CD14-positive monocyte (primary cell): ENCODE data around the gene SHROOM2. TPM values are rescaled to one million over a fixed set of nuclear protein-coding genes. Genes with fewer than 3 reads are reported as not detected.
A peak's percentile ranks its signal among the peaks of the same experiment; 100 is the strongest.
"Not testable (repeated sequence)": the region's sequence is repeated elsewhere in the genome, so short reads cannot be mapped to it uniquely, and the experiment has no call there.

ENCODE experiments used
- DNase-seq, 3 donors: peaks; one replicate each; pipeline ENCODE4 v3.0.0-alpha.2; 2011 to 2022
- H2AFZ ChIP-seq: 2 replicates; pipeline ENCODE4 v1.6.0; 2012; ENCODE audit warnings: mild to moderate bottlenecking, low read depth, low read length, inconsistent platforms; ENCODE audit not compliant: insufficient read depth, poor library complexity, severe bottlenecking
- H3K27ac ChIP-seq, 2 donors: 1 replicate in 1 of 2; 2 replicates in 1 of 2; pipeline ENCODE4 v1.5.1; 2012 to 2013; ENCODE audit warnings: low read length in 2 of 2, control low read depth in 1 of 2, inconsistent platforms in 1 of 2, low read depth in 1 of 2, mild to moderate bottlenecking in 1 of 2
- H3K27me3 ChIP-seq, 2 donors: one replicate each; pipeline versions ENCODE4 v1.6.0 to v1.6.1; 2011 to 2013; ENCODE audit warnings: low read length in 2 of 2; ENCODE audit not compliant: control insufficient read depth in 2 of 2, insufficient read depth in 2 of 2
- H3K36me3 ChIP-seq, 2 donors: replicated peaks in 1 of 2; 1 replicate in 1 of 2; 2 replicates in 1 of 2; pipeline versions ENCODE4 v1.5.1 to v1.6.1; 2012 to 2013; ENCODE audit warnings: low read length in 2 of 2, control low read depth in 1 of 2, inconsistent platforms in 1 of 2, mild to moderate bottlenecking in 1 of 2; ENCODE audit not compliant: insufficient read depth in 2 of 2, control insufficient read depth in 1 of 2
- H3K4me1 ChIP-seq, 2 donors: 1 replicate in 1 of 2; 2 replicates in 1 of 2; pipeline versions ENCODE4 v1.5.1 to v1.6.1; 2012 to 2013; ENCODE audit warnings: low read length in 2 of 2, control low read depth in 1 of 2, inconsistent platforms in 1 of 2, mild to moderate bottlenecking in 1 of 2, moderate library complexity in 1 of 2; ENCODE audit not compliant: insufficient read depth in 2 of 2, control insufficient read depth in 1 of 2
- H3K4me2 ChIP-seq: replicated peaks from 2 replicates; pipeline ENCODE3; 2012; ENCODE audit warnings: low read length, moderate library complexity, mild to moderate bottlenecking; ENCODE audit not compliant: poor library complexity, severe bottlenecking; ENCODE audit errors: extremely low read depth
- H3K4me3 ChIP-seq, 3 experiments: fragments of 200-600 bp in 1 of 3; sonication (generic) in 1 of 3; replicated peaks in 1 of 3; 1 replicate in 2 of 3; 2 replicates in 1 of 3; pipeline ENCODE4 v1.5.1; 2011 to 2013; ENCODE audit warnings: low read length in 3 of 3, mild to moderate bottlenecking in 3 of 3, control low read depth in 2 of 3, low read depth in 2 of 3, inconsistent platforms in 1 of 3, moderate library complexity in 1 of 3
- H3K79me2 ChIP-seq: 2 replicates; pipeline ENCODE4 v1.6.0; 2012; ENCODE audit warnings: mild to moderate bottlenecking, control low read depth, inconsistent platforms, low read length, moderate library complexity; ENCODE audit not compliant: insufficient read depth
- H3K9ac ChIP-seq: 2 replicates; pipeline ENCODE4 v1.6.0; 2017; ENCODE audit warnings: low read length, mild to moderate bottlenecking; ENCODE audit not compliant: insufficient read depth, poor library complexity, severe bottlenecking
- H3K9me3 ChIP-seq, 2 donors: replicated peaks in 1 of 2; 1 replicate in 1 of 2; 2 replicates in 1 of 2; pipeline versions ENCODE4 v1.5.1 to v1.6.1; 2012 to 2013; ENCODE audit warnings: low read length in 2 of 2, control low read depth in 1 of 2; ENCODE audit not compliant: control insufficient read depth in 1 of 2, insufficient read depth in 1 of 2
- H4K20me1 ChIP-seq: 2 replicates; pipeline ENCODE4 v1.6.0; 2012; ENCODE audit warnings: mild to moderate bottlenecking, low read length, control low read depth, moderate library complexity; ENCODE audit not compliant: insufficient read depth
- H3K27ac Mint-ChIP-seq, 7 donors: one replicate each; pipeline ENCODE4 v1.8.0; 2020; ENCODE audit warnings: mild to moderate bottlenecking in 7 of 7, mixed read lengths in 7 of 7, moderate library complexity in 6 of 7, inconsistent platforms in 2 of 7
- H3K27me3 Mint-ChIP-seq, 3 donors: one replicate each; pipeline ENCODE4 v1.8.0; 2021 to 2022; ENCODE audit warnings: low read depth in 3 of 3, mild to moderate bottlenecking in 3 of 3, mixed read lengths in 3 of 3, moderate library complexity in 3 of 3, inconsistent platforms in 1 of 3
- H3K36me3 Mint-ChIP-seq, 2 donors: one replicate each; pipeline ENCODE4 v1.8.0; 2020; ENCODE audit warnings: mixed read lengths in 2 of 2, inconsistent platforms in 1 of 2, mild to moderate bottlenecking in 1 of 2
- H3K4me1 Mint-ChIP-seq: one replicate; pipeline ENCODE4 v1.8.0; 2020; ENCODE audit warnings: mild to moderate bottlenecking, mixed read lengths
- H3K4me3 Mint-ChIP-seq, 2 donors: one replicate each; pipeline ENCODE4 v1.8.0; 2020; ENCODE audit warnings: mild to moderate bottlenecking in 2 of 2, mixed read lengths in 2 of 2, moderate library complexity in 1 of 2
- H3K9me3 Mint-ChIP-seq, 7 donors: one replicate each; pipeline ENCODE4 v1.8.0; 2020 to 2022; ENCODE audit warnings: mixed read lengths in 7 of 7, mild to moderate bottlenecking in 6 of 7, moderate library complexity in 6 of 7, inconsistent platforms in 2 of 7
- CTCF ChIP-seq: fragments of 200-600 bp; IDR thresholded peaks from one replicate; pipeline ENCODE4 v1.8.0; 2022; ENCODE audit warnings: antibody characterized with exemption, mild to moderate bottlenecking
- WGBS: methylation state at CpG from one replicate; pipeline ENCODE4 v1.1.5; 2013; ENCODE audit warnings: missing lambda C conversion rate; ENCODE audit not compliant: insufficient coverage; 5-methylcytosine and 5-hydroxymethylcytosine counted together
- intact Hi-C, 2 donors: fragments of 100-400 bp; cut with micrococcal nuclease; formaldehyde crosslinking; loops; one replicate each; pipeline versions ENCODE4 v1.15.0 to v1.15.1; 2023
- polyA plus RNA-seq, 3 donors: library from polyadenylated mRNA; depleted of rRNA in 1 of 3; unstranded in 2 of 3; stranded (reverse) in 1 of 3; fragments of 300-500 nt in 2 of 3; fragments of >200 nt in 1 of 3; fragmentation: Illumina TruSeq in 2 of 3; gene quantifications; 1 replicate in 2 of 3; 2 replicates in 1 of 3; pipeline ENCODE4 v1.2.3, GENCODE V29; 2012 to 2021

SHROOM2 gene
- polyA plus RNA-seq, 3 donors, result not detected

- Histone ChIP-seq H3K79me2 (no peaks in the 10 kb centered on the region), H3K4me3 (no peak within 1 kb of the TSS), H2AFZ (no peak within 1 kb of the TSS), H3K36me3 (no peaks in the 10 kb centered on the region), H3K9ac (no peak within 1 kb of the TSS), H3K27me3 (peaks cover 18 to 44% of the 10 kb centered on the region in 2 donors), H3K9me3 (peaks cover 0 to 5% of the 10 kb centered on the region in 2 donors), H3K4me1 (no peaks in the 10 kb centered on the region), H3K27ac (no peak within 1 kb of the TSS), H3K4me2 (no peak within 1 kb of the TSS), H4K20me1 (no peaks in the 10 kb centered on the region)
- Mint-ChIP-seq H3K9me3 (peaks cover 0 to 14% (median 9%) of the 10 kb centered on the region in 7 donors), H3K4me1 (no peaks in the 10 kb centered on the region), H3K36me3 (no peaks in the 10 kb centered on the region), H3K27ac (no peak within 1 kb of the TSS), H3K4me3 (peak within 1 kb of the TSS in 1 of 2 donors; percentile 63), H3K27me3 (peaks cover 40 to 66% (median 56%) of the 10 kb centered on the region in 3 donors)
- TF ChIP-seq CTCF, result no peak
- 9% methylated on average over 14 of the region's 26 CpGs for WGBS
- no peak for DNase-seq
- intact Hi-C loops, result no loop called here
Observed at GRCh38 chrX:9765737-9766097, 20.5 kb upstream of the SHROOM2 start, which contains the start of gene GPR143. GPR143 (minus strand) TSS chrX:9765847; CDS start chrX:9765817, 30 bp downstream.

GRCh38 chrX:9767375-9767774, 18.9 kb upstream of the SHROOM2 start:
- intact Hi-C loops, result no loop called here
- Histone ChIP-seq H3K4me2 (no peak overlapping the region), H3K4me1 (no peaks in the 10 kb centered on the region), H2AFZ (no peak overlapping the region), H3K4me3 (no peak overlapping the region), H4K20me1 (no peaks in the 10 kb centered on the region), H3K27ac (no peak overlapping the region), H3K9me3 (peaks cover 0 to 5% of the 10 kb centered on the region in 2 donors), H3K9ac (no peak overlapping the region), H3K27me3 (peaks cover 24 to 50% of the 10 kb centered on the region in 2 donors), H3K36me3 (no peaks in the 10 kb centered on the region), H3K79me2 (no peaks in the 10 kb centered on the region)
- Mint-ChIP-seq H3K27me3 (peaks cover 42 to 77% (median 67%) of the 10 kb centered on the region in 3 donors), H3K27ac (no peak overlapping the region), H3K9me3 (peaks cover 0 to 14% (median 9%) of the 10 kb centered on the region in 7 donors), H3K36me3 (no peaks in the 10 kb centered on the region), H3K4me3 (no peak overlapping the region), H3K4me1 (no peaks in the 10 kb centered on the region)
- no peak for TF ChIP-seq CTCF
- WGBS, result no CpG with 5 or more reads among the region's 6 CpGs
- no peak for DNase-seq

- Mint-ChIP-seq H3K9me3 (peaks cover 0 to 14% (median 9%) of the 10 kb centered on the region in 7 donors), H3K27me3 (peaks cover 42 to 78% (median 67%) of the 10 kb centered on the region in 3 donors)
- H3K27ac ChIP-seq, H3K36me3 Mint-ChIP-seq, H3K36me3 ChIP-seq, DNase-seq, H3K4me2 ChIP-seq, H2AFZ ChIP-seq, intact Hi-C loops, H3K9ac ChIP-seq, H3K27ac Mint-ChIP-seq, H4K20me1 ChIP-seq, H3K79me2 ChIP-seq, H3K9me3 ChIP-seq, H3K4me3 ChIP-seq, H3K4me1 Mint-ChIP-seq, H3K4me1 ChIP-seq, H3K4me3 Mint-ChIP-seq: not testable (repeated sequence)
- 50% methylated on average over 1 of the region's 5 CpGs for WGBS
- H3K27me3 ChIP-seq, result peaks cover 24 to 53% of the 10 kb centered on the region in 2 donors
Observed at GRCh38 chrX:9768321-9768839, 17.8 kb upstream of the SHROOM2 start.
